PC-3 (cell line): ENCODE data around the gene WDR3. TPM values are rescaled to one million over a fixed set of nuclear protein-coding genes. Genes with fewer than 3 reads are reported as not detected.

Source experiments
- ATAC-seq: fragments of 200-7000 bp; cut with Tn5 transposase; 2 replicates; pipeline ENCODE4 v1.9.1; 2020; ENCODE audit warnings: mild to moderate bottlenecking, moderate library complexity
- BruUV-seq: library from RNA; stranded (reverse); fragments of 400-500 nt; replicated peaks from 2 replicates; lab custom pipeline; 2021; lab: Mats Ljungman, UMichigan
- CTCF ChIA-PET: fragments of 300-600 bp; sonication (Branson Sonifier 250); formaldehyde crosslinking; loops from one replicate; lab custom pipeline; 2022; ENCODE audit warnings: antibody characterized with exemption; lab: Charles Lee
- POLR2A ChIA-PET: fragments of 300-600 bp; sonication (Branson Sonifier 250); formaldehyde crosslinking; loops from one replicate; lab custom pipeline; 2022; ENCODE audit warnings: antibody characterized with exemption; ENCODE audit not compliant: unreplicated experiment; lab: Charles Lee
- DNase-seq: peaks from one replicate; pipeline ENCODE4 v3.0.0-alpha.2; 2015
- H2AFZ ChIP-seq: fragments of 300-600 bp; sonication (generic); 2 replicates; pipeline ENCODE4 v1.6.0; 2016; ENCODE audit warnings: antibody characterized with exemption, low read length
- H3F3A ChIP-seq: fragments of 300-600 bp; sonication (generic); one replicate; pipeline ENCODE4 v1.6.0; 2017; ENCODE audit warnings: antibody characterized with exemption, low read length, control low read depth, mild to moderate bottlenecking; ENCODE audit not compliant: unreplicated experiment
- H3K27ac ChIP-seq: fragments of 300-600 bp; sonication (generic); 2 replicates; pipeline ENCODE4 v1.5.1; 2016; ENCODE audit warnings: mild to moderate bottlenecking, low read length
- H3K27me3 ChIP-seq: fragments of 300-600 bp; sonication (generic); 2 replicates; pipeline ENCODE4 v1.6.1; 2016; ENCODE audit warnings: low read length, mixed read lengths
- H3K36me3 ChIP-seq: fragments of 300-600 bp; sonication (generic); 2 replicates; pipeline ENCODE4 v1.6.1; 2016; ENCODE audit warnings: low read depth, mixed run types, low read length, mixed read lengths
- H3K4me1 ChIP-seq: fragments of 300-600 bp; sonication (generic); 2 replicates; pipeline ENCODE4 v1.5.1; 2016; ENCODE audit warnings: low read length; ENCODE audit not compliant: insufficient read depth
- H3K4me2 ChIP-seq: fragments of 300-600 bp; sonication (generic); 2 replicates; pipeline ENCODE4 v1.6.0; 2016; ENCODE audit warnings: low read length
- H3K4me3 ChIP-seq: fragments of 300-600 bp; sonication (generic); 2 replicates; pipeline ENCODE4 v1.5.1; 2016; ENCODE audit warnings: mild to moderate bottlenecking, low read length, mixed read lengths
- H3K79me2 ChIP-seq: fragments of 300-600 bp; sonication (generic); 2 replicates; pipeline ENCODE4 v1.6.1; 2017; ENCODE audit warnings: low read length, mixed read lengths
- H3K9ac ChIP-seq: fragments of 300-600 bp; sonication (generic); 2 replicates; pipeline ENCODE4 v1.6.0; 2016; ENCODE audit warnings: mild to moderate bottlenecking, low read length
- H3K9me2 ChIP-seq: fragments of 300-600 bp; sonication (generic); replicated peaks from 2 replicates; pipeline ENCODE4 v1.6.1; 2016; ENCODE audit warnings: mixed run types, low read length, mixed read lengths
- H3K9me3 ChIP-seq: fragments of 300-600 bp; sonication (generic); 2 replicates; pipeline ENCODE4 v1.6.1; 2016; ENCODE audit warnings: low read length, mixed read lengths
- H4K20me1 ChIP-seq: fragments of 300-600 bp; sonication (generic); 2 replicates; pipeline ENCODE4 v1.6.1; 2016; ENCODE audit warnings: low read length, mixed read lengths
- CTCF ChIP-seq: fragments of 300-600 bp; sonication (generic); conservative IDR thresholded peaks from 2 replicates; pipeline ENCODE4 v1.5.1; 2017; ENCODE audit warnings: antibody characterized with exemption, low read depth, mild to moderate bottlenecking, low read length
- EZH2 ChIP-seq: fragments of 300-600 bp; sonication (generic); IDR thresholded peaks from one replicate; pipeline ENCODE4 v1.6.1; 2017; ENCODE audit warnings: antibody characterized with exemption, mild to moderate bottlenecking, low read length; ENCODE audit not compliant: unreplicated experiment
- EZH2phosphoT487 ChIP-seq: fragments of 300-600 bp; sonication (generic); IDR thresholded peaks from 2 replicates; pipeline ENCODE4 v1.6.1; 2018; ENCODE audit warnings: mild to moderate bottlenecking, antibody characterized with exemption, low read length, borderline replicate concordance
- intact Hi-C: fragments of 100-400 bp; cut with micrococcal nuclease; formaldehyde crosslinking; loops from 2 replicates; pipeline ENCODE4 v1.9.0; 2023
- total RNA-seq: library from RNA; depleted of rRNA; stranded (reverse); fragments of >200 nt; gene quantifications from 2 replicates; pipeline ENCODE4 v1.2.3, GENCODE V29; 2014

The WDR3 gene
- total RNA-seq, 1 experiment from 2014 or later = 57.8 TPM

GRCh38 chr1:118007391-118007790 is 77.9 kb downstream of the WDR3 start:
- no peaks in the 10 kb centered on the region for H3K79me2 ChIP-seq
- H3K4me2 ChIP-seq = no peak overlapping the region
- ChIA-PET CTCF (no interaction called here), POLR2A (no interaction called here)
- H3F3A ChIP-seq = no peaks in the 10 kb centered on the region
- H3K27me3 ChIP-seq = peaks cover 28% of the 10 kb centered on the region
- no peak overlapping the region for H3K27ac ChIP-seq
- no peak overlapping the region for H2AFZ ChIP-seq
- H3K4me1 ChIP-seq = no peaks in the 10 kb centered on the region
- H3K9me3 ChIP-seq = no peaks in the 10 kb centered on the region
- intact Hi-C loops = no loop called here
- BruUV-seq = no TSS peak
- H3K9ac ChIP-seq = no peak overlapping the region
- no peaks in the 10 kb centered on the region for H4K20me1 ChIP-seq
- no peak for ATAC-seq
- no peak for DNase-seq
- H3K36me3 ChIP-seq = no peaks in the 10 kb centered on the region
- H3K4me3 ChIP-seq = no peak overlapping the region
- H3K9me2 ChIP-seq = no peaks in the 10 kb centered on the region
- TF ChIP-seq EZH2 = no peak
- TF ChIP-seq CTCF = no peak
- TF ChIP-seq EZH2phosphoT487 = no peak

- Histone ChIP-seq H3K27ac (no peak overlapping the region), H3K4me1 (no peaks in the 10 kb centered on the region), H3K4me2 (no peak overlapping the region), H3K9me3 (no peaks in the 10 kb centered on the region), H3F3A (no peaks in the 10 kb centered on the region), H2AFZ (no peak overlapping the region), H3K9me2 (no peaks in the 10 kb centered on the region), H3K27me3 (peaks cover 34% of the 10 kb centered on the region), H4K20me1 (no peaks in the 10 kb centered on the region), H3K36me3 (no peaks in the 10 kb centered on the region), H3K79me2 (no peaks in the 10 kb centered on the region), H3K9ac (no peak overlapping the region), H3K4me3 (no peak overlapping the region)
- BruUV-seq = no TSS peak
- intact Hi-C loops = no loop called here
- no peak for ATAC-seq
- no peak for TF ChIP-seq EZH2
- no peak for TF ChIP-seq CTCF
- no peak for TF ChIP-seq EZH2phosphoT487
- no peak for DNase-seq
- ChIA-PET CTCF (no interaction called here), POLR2A (no interaction called here)
Measured at GRCh38 chr1:118008011-118008410, 78.5 kb downstream of the WDR3 start.

- H3K27ac ChIP-seq = no peak overlapping the region
- H3K9me2 ChIP-seq = no peaks in the 10 kb centered on the region
- no peaks in the 10 kb centered on the region for H3F3A ChIP-seq
- no peak overlapping the region for H3K9ac ChIP-seq
- no peak overlapping the region for H2AFZ ChIP-seq
- DNase-seq (no peak), ATAC-seq (no peak)
- TF ChIP-seq EZH2phosphoT487 (no peak), CTCF (no peak), EZH2 (no peak)
- BruUV-seq = no TSS peak
- no peaks in the 10 kb centered on the region for H3K36me3 ChIP-seq
- POLR2A ChIA-PET = no interaction called here
- no peak overlapping the region for H3K4me3 ChIP-seq
- H3K9me3 ChIP-seq = no peaks in the 10 kb centered on the region; the same call in 1 of the 2 replicates
- intact Hi-C loops = no loop called here
- H3K4me1 ChIP-seq = no peaks in the 10 kb centered on the region
- H3K4me2 ChIP-seq = no peak overlapping the region
- H3K79me2 ChIP-seq = no peaks in the 10 kb centered on the region
- CTCF ChIA-PET = no interaction called here
- H4K20me1 ChIP-seq = no peaks in the 10 kb centered on the region
- peaks cover 60% of the 10 kb centered on the region for H3K27me3 ChIP-seq
Measured at GRCh38 chr1:118012515-118013124, 83.1 kb downstream of the WDR3 start.
